ENCODE measurements around the gene AMFR. TPM values are rescaled to one million over a fixed set of nuclear protein-coding genes. Genes with fewer than 3 reads are reported as not detected.

The AMFR gene
- total RNA-seq, 1 donor from 2014 or later, result 133 TPM

GRCh38 chr16:56463153-56463552 lies 37.8 kb upstream of the AMFR start:
- DNase-seq (ENCODE audit: low read depth), result no peak
- no peak overlapping the region for H3K4me3 ChIP-seq (ENCODE audit: low read depth, low read length)
- no peaks in the 10 kb centered on the region for H3K27me3 ChIP-seq (ENCODE audit: control insufficient read depth, insufficient read depth, low read length)
- TF ChIP-seq, protein P1, sequence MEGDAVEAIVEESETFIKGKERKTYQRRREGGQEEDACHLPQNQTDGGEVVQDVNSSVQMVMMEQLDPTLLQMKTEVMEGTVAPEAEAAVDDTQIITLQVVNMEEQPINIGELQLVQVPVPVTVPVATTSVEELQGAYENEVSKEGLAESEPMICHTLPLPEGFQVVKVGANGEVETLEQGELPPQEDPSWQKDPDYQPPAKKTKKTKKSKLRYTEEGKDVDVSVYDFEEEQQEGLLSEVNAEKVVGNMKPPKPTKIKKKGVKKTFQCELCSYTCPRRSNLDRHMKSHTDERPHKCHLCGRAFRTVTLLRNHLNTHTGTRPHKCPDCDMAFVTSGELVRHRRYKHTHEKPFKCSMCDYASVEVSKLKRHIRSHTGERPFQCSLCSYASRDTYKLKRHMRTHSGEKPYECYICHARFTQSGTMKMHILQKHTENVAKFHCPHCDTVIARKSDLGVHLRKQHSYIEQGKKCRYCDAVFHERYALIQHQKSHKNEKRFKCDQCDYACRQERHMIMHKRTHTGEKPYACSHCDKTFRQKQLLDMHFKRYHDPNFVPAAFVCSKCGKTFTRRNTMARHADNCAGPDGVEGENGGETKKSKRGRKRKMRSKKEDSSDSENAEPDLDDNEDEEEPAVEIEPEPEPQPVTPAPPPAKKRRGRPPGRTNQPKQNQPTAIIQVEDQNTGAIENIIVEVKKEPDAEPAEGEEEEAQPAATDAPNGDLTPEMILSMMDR (IDR thresholded peaks at IDR 0.05; ENCODE audit: insufficient read depth, low read length, poor library complexity, severe bottlenecking), result no peak
- H3K36me3 ChIP-seq (ENCODE audit: control insufficient read depth, insufficient read depth, low read length), result no peaks in the 10 kb centered on the region

DNA sequence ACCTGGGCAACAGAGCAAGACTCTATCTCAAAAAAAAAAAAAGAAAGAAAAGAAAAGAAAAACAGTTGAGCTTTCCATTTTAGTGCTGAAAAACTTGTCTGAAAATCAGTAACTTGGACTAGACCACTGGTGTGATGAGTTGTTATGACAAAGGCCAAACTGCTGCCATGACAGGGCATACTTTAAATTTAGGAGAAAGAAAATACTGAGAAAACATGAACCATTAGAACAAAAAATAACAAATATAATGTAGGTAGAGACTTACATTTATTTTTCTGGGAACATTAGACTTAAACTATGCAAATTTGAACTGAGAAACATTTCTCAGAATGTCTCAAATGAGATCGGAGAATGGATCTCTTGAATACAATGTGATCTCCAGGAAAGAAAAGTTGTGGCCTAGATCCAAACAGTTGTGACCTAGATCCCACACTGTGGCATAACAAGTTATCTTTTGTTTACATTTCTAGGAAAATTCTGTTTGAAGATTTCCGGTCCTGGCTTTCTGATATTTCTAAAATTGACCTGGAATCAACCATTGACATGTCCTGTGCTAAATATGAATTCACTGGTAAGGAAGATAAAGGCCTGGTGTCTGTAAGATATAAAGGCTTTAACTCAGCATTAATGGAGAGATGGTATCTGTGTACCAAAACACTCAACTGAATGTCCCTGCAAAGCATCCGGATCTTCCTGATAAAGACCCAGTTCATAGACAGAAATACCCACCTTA lies 36.9 kb upstream of the AMFR start:
- no peak for DNase-seq (ENCODE audit: low read depth)
- no peak overlapping the region for H3K4me3 ChIP-seq (ENCODE audit: low read depth, low read length)
- no peaks in the 10 kb centered on the region for H3K36me3 ChIP-seq (ENCODE audit: control insufficient read depth, insufficient read depth, low read length)
- no peaks in the 10 kb centered on the region for H3K27me3 ChIP-seq (ENCODE audit: control insufficient read depth, insufficient read depth, low read length)
- TF ChIP-seq, protein P1 (IDR thresholded peaks at IDR 0.05; ENCODE audit: insufficient read depth, low read length, poor library complexity, severe bottlenecking), result no peak

- no peak overlapping the region for H3K4me3 ChIP-seq (ENCODE audit: low read depth, low read length)
- no peak for DNase-seq (ENCODE audit: low read depth)
- TF ChIP-seq, protein P1 (IDR thresholded peaks at IDR 0.05; ENCODE audit: insufficient read depth, low read length, poor library complexity, severe bottlenecking), result no peak
- no peaks in the 10 kb centered on the region for H3K27me3 ChIP-seq (ENCODE audit: control insufficient read depth, insufficient read depth, low read length)
- H3K36me3 ChIP-seq (ENCODE audit: control insufficient read depth, insufficient read depth, low read length), result no peaks in the 10 kb centered on the region
Observed at GRCh38 chr16:56460101-56460500, 34.8 kb upstream of the AMFR start.

GRCh38 chr16:56457927-56458470 lies 32.7 kb upstream of the AMFR start:
- Histone ChIP-seq H3K4me3 (ENCODE audit: low read depth, low read length) (no peak overlapping the region), H3K27me3 (ENCODE audit: control insufficient read depth, insufficient read depth, low read length) (no peaks in the 10 kb centered on the region), H3K36me3 (ENCODE audit: control insufficient read depth, insufficient read depth, low read length) (no peaks in the 10 kb centered on the region)
- DNase-seq (ENCODE audit: low read depth), result no peak
- TF ChIP-seq, protein P1 (IDR thresholded peaks at IDR 0.05; ENCODE audit: insufficient read depth, low read length, poor library complexity, severe bottlenecking), result no peak

- Histone ChIP-seq H3K27me3 (ENCODE audit: control insufficient read depth, insufficient read depth, low read length) (no peaks in the 10 kb centered on the region), H3K4me3 (ENCODE audit: low read depth, low read length) (peak overlapping the region; percentile 99), H3K36me3 (ENCODE audit: control insufficient read depth, insufficient read depth, low read length) (no peaks in the 10 kb centered on the region)
- DNase-seq (ENCODE audit: low read depth), result peak; percentile 16
- TF ChIP-seq, protein P1 (IDR thresholded peaks at IDR 0.05; ENCODE audit: insufficient read depth, low read length, poor library complexity, severe bottlenecking), result no peak
Observed at GRCh38 chr16:56451753-56452689, 26.7 kb upstream of the AMFR start.

All from kidney epithelial cell (primary cell).